ENCODE data around the gene KCNMB3.
"Not testable (repeated sequence)": the region's sequence is repeated elsewhere in the genome, so short reads cannot be mapped to it uniquely, and the experiment has no call there.

KCNMB3 gene

GRCh38 chr3:179274434-179274833, 23.5 kb upstream of the KCNMB3 start:
- H3K27ac Mint-ChIP-seq; H3K36me3 Mint-ChIP-seq (ENCODE audit: low read depth); H3K9me3 Mint-ChIP-seq; H3K4me3 Mint-ChIP-seq; H3K4me1 Mint-ChIP-seq (ENCODE audit: low read depth): not testable (repeated sequence)
- peaks cover 13% of the 10 kb centered on the region for H3K27me3 Mint-ChIP-seq (ENCODE audit: low read depth)

DNA sequence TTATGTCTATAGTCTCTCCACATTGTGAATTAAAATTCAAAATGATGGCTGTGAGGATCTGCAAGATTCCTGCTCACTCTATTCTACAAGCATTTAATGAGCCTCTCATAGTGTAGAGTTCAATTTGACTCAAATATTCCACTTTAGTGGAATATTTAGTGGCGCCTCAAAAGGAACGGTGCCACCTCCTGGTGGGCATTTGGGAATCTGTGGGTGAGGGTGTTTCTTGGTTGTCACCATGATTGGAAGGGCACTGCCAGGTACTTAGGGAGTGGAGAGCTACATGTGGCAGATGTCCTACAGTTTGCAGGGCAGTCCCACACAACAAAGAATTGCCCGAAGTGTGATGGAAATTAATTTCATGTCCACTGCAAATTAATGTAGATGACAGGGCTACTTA, 21.5 kb upstream of the KCNMB3 start:
- H3K36me3 Mint-ChIP-seq (ENCODE audit: low read depth) = no peaks in the 10 kb centered on the region
- H3K9me3 Mint-ChIP-seq = no peaks in the 10 kb centered on the region
- no peaks in the 10 kb centered on the region for H3K4me1 Mint-ChIP-seq (ENCODE audit: low read depth)
- H3K27ac Mint-ChIP-seq = no peak overlapping the region
- H3K27me3 Mint-ChIP-seq (ENCODE audit: low read depth) = peaks cover 8% of the 10 kb centered on the region
- no peak overlapping the region for H3K4me3 Mint-ChIP-seq

DNA sequence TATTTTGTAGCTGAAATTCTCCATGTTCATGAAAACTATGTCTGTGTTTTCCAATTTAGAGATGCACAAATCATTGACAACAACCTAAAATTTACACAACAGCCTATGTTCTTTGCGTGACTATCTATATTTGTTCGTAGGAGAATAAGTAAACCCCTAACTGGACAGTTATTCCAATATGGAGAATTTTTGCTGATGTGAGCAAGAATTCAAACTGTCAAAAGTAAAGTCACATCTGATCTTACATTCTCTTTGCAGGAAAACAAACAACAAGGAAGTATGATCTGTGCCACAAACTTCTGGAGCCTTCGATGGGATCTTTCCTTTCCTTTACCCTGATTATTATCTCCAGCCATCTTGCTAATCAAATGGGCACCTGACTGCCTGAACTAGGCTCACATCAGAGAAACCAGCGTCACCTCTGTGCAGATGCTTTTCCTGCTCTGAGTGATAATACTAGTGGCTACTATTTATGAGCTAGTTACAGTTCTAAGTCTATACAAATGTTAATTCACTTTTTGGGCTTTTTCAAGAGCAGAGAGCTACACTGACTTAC, 18.3 kb upstream of the KCNMB3 start:
- no peaks in the 10 kb centered on the region for H3K4me1 Mint-ChIP-seq (ENCODE audit: low read depth)
- H3K27ac Mint-ChIP-seq = no peak overlapping the region
- H3K36me3 Mint-ChIP-seq (ENCODE audit: low read depth) = no peaks in the 10 kb centered on the region
- peaks cover 3% of the 10 kb centered on the region for H3K27me3 Mint-ChIP-seq (ENCODE audit: low read depth)
- H3K9me3 Mint-ChIP-seq = no peaks in the 10 kb centered on the region
- no peak overlapping the region for H3K4me3 Mint-ChIP-seq

DNA sequence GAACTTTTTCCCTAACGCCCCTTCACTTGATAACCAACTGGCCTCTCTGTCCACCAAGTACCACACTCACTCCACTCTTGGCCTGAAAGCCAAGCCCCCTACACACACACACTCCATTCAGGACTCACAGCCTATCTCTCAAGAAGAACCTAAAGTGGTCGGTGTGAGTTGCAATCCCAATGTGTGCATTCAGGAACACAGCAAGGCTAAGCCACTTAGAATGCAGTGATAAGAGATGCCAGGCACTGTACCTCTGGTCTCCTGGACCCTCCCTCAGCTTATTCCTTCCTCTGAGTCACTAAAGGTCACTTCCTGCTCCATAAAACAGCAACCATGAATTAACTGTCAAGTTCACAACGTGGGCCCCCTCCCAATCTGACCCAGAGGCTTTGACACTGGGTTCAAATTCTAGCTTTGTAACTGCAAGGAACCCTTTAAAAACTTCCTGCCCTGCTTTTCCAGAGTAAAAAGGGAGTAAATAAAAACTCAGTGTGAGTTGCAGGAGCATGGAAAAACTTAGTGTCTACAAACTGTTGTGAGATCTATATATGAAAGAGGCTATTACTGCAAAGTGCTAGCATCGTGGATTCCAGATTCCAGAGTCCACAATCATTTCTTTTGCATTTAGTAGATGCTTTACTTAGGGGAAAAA, 17.6 kb upstream of the KCNMB3 start:
- H3K27ac Mint-ChIP-seq = no peak overlapping the region
- H3K4me1 Mint-ChIP-seq (ENCODE audit: low read depth) = no peaks in the 10 kb centered on the region
- no peaks in the 10 kb centered on the region for H3K36me3 Mint-ChIP-seq (ENCODE audit: low read depth)
- peaks cover 3% of the 10 kb centered on the region for H3K27me3 Mint-ChIP-seq (ENCODE audit: low read depth)
- no peaks in the 10 kb centered on the region for H3K9me3 Mint-ChIP-seq
- H3K4me3 Mint-ChIP-seq = no peak overlapping the region

GRCh38 chr3:179266701-179267211, 15.8 kb upstream of the KCNMB3 start:
- Mint-ChIP-seq H3K9me3 (no peaks in the 10 kb centered on the region), H3K36me3 (ENCODE audit: low read depth) (no peaks in the 10 kb centered on the region), H3K4me3 (no peak overlapping the region), H3K4me1 (ENCODE audit: low read depth) (no peaks in the 10 kb centered on the region), H3K27ac (no peak overlapping the region), H3K27me3 (ENCODE audit: low read depth) (peaks cover 3% of the 10 kb centered on the region)

DNA sequence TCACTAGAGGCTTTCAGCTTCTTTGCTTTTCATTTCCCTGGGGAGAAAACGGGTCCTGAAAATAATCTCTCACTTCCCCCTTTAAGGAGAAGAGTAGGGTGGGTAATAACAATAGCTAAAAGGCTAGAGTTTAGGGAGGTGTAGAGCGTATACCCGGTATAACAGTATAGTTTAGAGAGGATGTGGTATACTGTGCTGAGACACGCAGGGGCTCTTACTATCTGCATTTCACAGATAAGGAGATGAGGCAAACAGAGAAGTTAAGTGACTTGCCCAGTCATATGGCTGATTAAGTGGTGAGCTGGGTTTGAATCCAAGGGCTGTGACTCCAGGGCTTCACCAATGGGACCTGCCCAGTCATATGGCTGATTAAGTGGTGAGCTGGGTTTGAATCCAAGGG, 15.0 kb upstream of the KCNMB3 start:
- Mint-ChIP-seq H3K27me3 (ENCODE audit: low read depth) (peaks cover 3% of the 10 kb centered on the region), H3K4me1 (ENCODE audit: low read depth) (no peaks in the 10 kb centered on the region), H3K27ac (no peak overlapping the region), H3K9me3 (no peaks in the 10 kb centered on the region), H3K36me3 (ENCODE audit: low read depth) (no peaks in the 10 kb centered on the region), H3K4me3 (no peak overlapping the region)

GRCh38 chr3:179265092-179265491, 14.2 kb upstream of the KCNMB3 start:
- peaks cover 8% of the 10 kb centered on the region for H3K27me3 Mint-ChIP-seq (ENCODE audit: low read depth)
- H3K4me1 Mint-ChIP-seq (ENCODE audit: low read depth) = peaks cover 4% of the 10 kb centered on the region
- H3K36me3 Mint-ChIP-seq (ENCODE audit: low read depth) = no peaks in the 10 kb centered on the region
- H3K9me3 Mint-ChIP-seq = no peaks in the 10 kb centered on the region
- H3K27ac Mint-ChIP-seq = no peak overlapping the region
- H3K4me3 Mint-ChIP-seq = no peak overlapping the region

DNA sequence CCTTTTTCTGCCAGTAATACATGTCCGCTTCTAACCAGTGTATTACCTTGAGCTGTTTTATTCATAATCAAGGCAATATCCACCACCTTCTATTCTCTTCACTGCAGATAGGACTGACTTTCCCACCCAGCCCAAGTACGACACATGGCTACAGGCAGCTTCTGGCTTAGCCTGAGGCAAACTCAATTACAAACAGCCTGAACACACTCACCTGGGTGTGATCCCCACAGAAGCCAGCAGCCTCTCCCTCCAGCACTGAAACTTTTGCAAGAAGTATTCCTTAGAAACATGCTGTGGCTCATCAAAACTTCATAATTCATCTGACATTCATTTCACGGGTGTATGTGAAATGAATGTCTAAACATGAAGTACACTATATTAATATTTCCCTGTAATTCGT, 13.5 kb upstream of the KCNMB3 start:
- H3K4me1 Mint-ChIP-seq (ENCODE audit: low read depth) = peaks cover 4% of the 10 kb centered on the region
- H3K27me3 Mint-ChIP-seq (ENCODE audit: low read depth) = peaks cover 8% of the 10 kb centered on the region
- H3K27ac Mint-ChIP-seq = no peak overlapping the region
- no peaks in the 10 kb centered on the region for H3K9me3 Mint-ChIP-seq
- no peak overlapping the region for H3K4me3 Mint-ChIP-seq
- no peaks in the 10 kb centered on the region for H3K36me3 Mint-ChIP-seq (ENCODE audit: low read depth)

GRCh38 chr3:179263134-179263533, 12.2 kb upstream of the KCNMB3 start:
- no peaks in the 10 kb centered on the region for H3K36me3 Mint-ChIP-seq (ENCODE audit: low read depth)
- H3K27me3 Mint-ChIP-seq (ENCODE audit: low read depth) = peaks cover 8% of the 10 kb centered on the region
- no peaks in the 10 kb centered on the region for H3K9me3 Mint-ChIP-seq
- no peak overlapping the region for H3K27ac Mint-ChIP-seq
- no peak overlapping the region for H3K4me3 Mint-ChIP-seq
- H3K4me1 Mint-ChIP-seq (ENCODE audit: low read depth) = peaks cover 4% of the 10 kb centered on the region

DNA sequence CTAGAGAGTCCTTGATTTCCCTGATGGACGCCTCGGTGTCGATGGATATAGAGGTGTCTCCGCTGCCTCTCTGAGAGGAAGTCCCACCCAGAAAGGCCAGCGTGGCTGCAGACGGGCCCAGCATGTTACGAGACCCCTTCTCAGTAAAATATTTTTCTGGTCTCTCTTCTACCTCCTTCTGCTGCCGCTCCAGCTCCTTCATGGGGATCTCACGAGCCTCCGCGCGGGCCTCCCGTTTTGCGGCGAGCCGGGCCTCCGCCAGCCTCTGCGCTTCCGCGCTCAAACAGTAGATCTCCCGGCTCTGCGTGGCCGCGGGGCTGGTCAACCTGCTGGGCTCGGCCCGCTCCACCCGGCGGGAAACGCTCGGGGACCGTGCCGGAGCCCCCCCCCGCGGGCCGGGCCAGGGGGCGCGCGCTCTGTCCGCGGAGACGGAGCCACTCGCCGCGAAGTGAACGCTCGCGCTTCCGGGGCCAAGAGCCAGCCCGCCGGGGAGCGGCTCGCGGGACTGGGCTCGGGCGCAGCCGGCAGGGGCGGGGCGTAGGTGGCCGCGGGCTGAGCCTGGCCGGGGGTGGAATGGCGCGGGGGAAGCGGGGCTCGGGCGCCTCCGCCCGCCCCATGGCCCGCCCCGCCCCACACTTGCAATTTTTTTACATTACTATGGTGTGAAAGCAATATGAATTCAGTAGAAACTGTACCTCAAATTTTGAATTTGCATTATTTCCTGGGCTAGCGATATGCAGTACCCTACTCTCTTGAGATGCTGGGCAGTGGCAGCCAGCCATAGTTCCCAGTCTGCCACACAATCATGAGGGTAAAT, 10.2 kb upstream of the KCNMB3 start:
- Mint-ChIP-seq H3K27me3 (ENCODE audit: low read depth) (peaks cover 8% of the 10 kb centered on the region), H3K4me3 (peak overlapping the region; percentile 61), H3K4me1 (ENCODE audit: low read depth) (peaks cover 4% of the 10 kb centered on the region), H3K9me3 (no peaks in the 10 kb centered on the region), H3K27ac (no peak overlapping the region), H3K36me3 (ENCODE audit: low read depth) (no peaks in the 10 kb centered on the region)

DNA sequence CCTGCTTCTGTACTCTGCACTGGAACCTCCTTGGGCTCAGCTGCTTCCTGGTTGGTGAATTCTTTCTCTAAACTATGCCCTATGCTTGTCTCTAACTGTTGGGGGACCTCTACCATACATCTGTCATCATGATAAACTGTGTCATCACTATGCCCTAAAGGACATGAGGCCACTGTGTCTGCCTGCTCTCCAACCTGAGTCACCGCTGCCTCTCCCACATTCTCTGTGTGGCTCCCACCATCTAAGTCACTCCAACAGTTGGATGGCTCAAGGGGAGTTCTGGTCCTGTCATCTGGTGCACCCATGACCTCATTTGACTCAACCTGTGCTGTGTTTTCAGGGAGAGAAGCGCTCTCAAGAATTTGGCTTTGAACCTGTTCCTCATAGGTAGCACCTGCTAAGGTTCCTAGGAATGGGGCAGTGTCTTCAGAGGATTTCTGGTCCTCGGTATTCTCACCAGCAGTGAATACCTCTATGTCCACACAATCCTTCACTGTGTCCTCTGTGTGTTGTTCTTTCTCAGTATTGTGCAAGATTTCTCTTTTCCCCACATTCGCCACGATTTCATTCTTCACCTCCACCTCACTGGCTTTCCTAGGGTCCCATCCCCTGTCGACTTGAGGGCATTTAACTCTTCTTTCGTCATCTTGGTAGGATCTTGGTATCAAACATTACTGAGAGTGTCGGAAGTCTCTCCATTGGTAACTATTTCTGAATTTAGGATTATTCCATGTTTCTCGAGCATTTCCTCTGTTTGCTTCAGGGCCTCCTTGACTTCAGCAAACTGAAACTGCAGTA, 9.2 kb upstream of the KCNMB3 start:
- Mint-ChIP-seq H3K27me3 (ENCODE audit: low read depth) (peaks cover 13% of the 10 kb centered on the region), H3K4me3 (peak overlapping the region; percentile 50)
- not testable (repeated sequence) for H3K36me3 Mint-ChIP-seq (ENCODE audit: low read depth); H3K9me3 Mint-ChIP-seq; H3K27ac Mint-ChIP-seq; H3K4me1 Mint-ChIP-seq (ENCODE audit: low read depth)

GRCh38 chr3:179258820-179259219, 7.9 kb upstream of the KCNMB3 start:
- Mint-ChIP-seq H3K9me3 (no peaks in the 10 kb centered on the region), H3K27ac (no peak overlapping the region), H3K4me3 (no peak overlapping the region), H3K36me3 (ENCODE audit: low read depth) (no peaks in the 10 kb centered on the region), H3K4me1 (ENCODE audit: low read depth) (peaks cover 4% of the 10 kb centered on the region), H3K27me3 (ENCODE audit: low read depth) (peaks cover 10% of the 10 kb centered on the region)

DNA sequence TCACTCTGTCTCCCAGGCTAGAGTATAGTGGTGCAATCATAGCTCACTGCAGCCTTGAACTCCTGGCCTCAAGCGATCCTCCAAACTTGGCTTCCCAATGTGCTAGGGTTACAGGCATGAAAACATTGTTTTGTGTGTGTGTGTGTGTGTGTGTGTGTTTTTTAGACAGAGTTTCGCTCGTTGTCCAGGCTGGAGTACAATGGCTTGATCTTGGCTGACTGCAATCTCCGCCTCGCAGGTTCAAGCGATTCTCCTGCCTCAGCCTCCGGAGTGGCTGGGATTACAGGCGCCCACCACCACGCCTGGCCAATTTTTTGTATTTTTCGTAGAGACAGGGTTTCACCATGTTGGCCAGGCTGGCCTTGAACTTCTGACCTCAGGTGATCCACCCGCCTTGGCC, 6.8 kb upstream of the KCNMB3 start:
- not testable (repeated sequence) for H3K9me3 Mint-ChIP-seq; H3K36me3 Mint-ChIP-seq (ENCODE audit: low read depth); H3K4me3 Mint-ChIP-seq; H3K27ac Mint-ChIP-seq; H3K4me1 Mint-ChIP-seq (ENCODE audit: low read depth); H3K27me3 Mint-ChIP-seq (ENCODE audit: low read depth)

DNA sequence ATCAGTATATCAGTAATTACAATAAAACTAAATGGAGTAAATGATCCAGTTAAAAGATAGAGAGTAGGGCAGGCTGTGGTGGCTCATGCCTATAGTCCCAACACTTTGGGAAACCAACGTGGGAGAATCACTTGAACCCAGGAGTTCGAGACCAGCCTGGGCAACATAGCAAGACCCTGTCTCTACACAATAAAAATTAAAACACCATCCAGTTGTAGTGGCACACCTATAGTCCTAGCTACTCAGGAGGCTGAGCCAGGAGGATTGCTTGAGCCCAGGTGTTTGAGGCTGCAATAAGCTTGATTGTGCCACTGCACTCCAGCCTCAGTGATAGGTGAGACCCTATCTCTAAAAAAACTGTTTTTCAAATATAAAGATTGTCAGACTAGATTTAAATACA, 5.9 kb upstream of the KCNMB3 start:
- Mint-ChIP-seq H3K36me3 (ENCODE audit: low read depth) (no peaks in the 10 kb centered on the region), H3K4me3 (no peak overlapping the region)

More for the DNA sequence above, 5.9 kb upstream of the KCNMB3 start:
- Mint-ChIP-seq H3K4me1 (ENCODE audit: low read depth) (peaks cover 4% of the 10 kb centered on the region), H3K9me3 (no peaks in the 10 kb centered on the region), H3K27ac (no peak overlapping the region), H3K27me3 (ENCODE audit: low read depth) (peaks cover 10% of the 10 kb centered on the region)

All from T-helper 1 cell treated with Interleukin-12 subunit alpha and Interleukin-12 subunit beta and Interleukin-4 antibody, amounts not matched to agents 30 μg/mL and 1 μg/mL, for 36 hours (primary cell).